ENCODE data around the gene ERP29.

- TF ChIP-seq CTCF (IDR thresholded peaks at IDR 0.05) (no peak), POLR2A (IDR thresholded peaks at IDR 0.05) (no peak)
These were observed 32.6 kb upstream of the ERP29 start for GRCh38 chr12:111980598-111980997.
